ENCODE results near the gene OR52E6.
A peak's percentile ranks its signal among the peaks of the same experiment; 100 is the strongest.

Gene OR52E6

GRCh38 chr11:5808500-5809121 is 33.1 kb downstream of the OR52E6 start, which contains the start of gene OR52N2:
Gene OR52N2 (plus strand): TSS chr11:5808924. CDS start chr11:5820336, 11,412 bp downstream.
- peak; percentile 90 for TF ChIP-seq CTCF (conservative IDR thresholded peaks at IDR 0.05; ENCODE audit: control insufficient read depth, insufficient read depth, low read depth, low read length)
- peak within 1 kb of the TSS; percentile 56 for H3K4me3 ChIP-seq (ENCODE audit: control insufficient read depth, low read depth, low read length)
- DNase-seq (ENCODE audit: low read depth), result peak; percentile 72

- no peak overlapping the region for H3K4me3 ChIP-seq (ENCODE audit: control insufficient read depth, low read depth, low read length)
- no peak for TF ChIP-seq CTCF (conservative IDR thresholded peaks at IDR 0.05; ENCODE audit: control insufficient read depth, insufficient read depth, low read depth, low read length)
- no peak for DNase-seq (ENCODE audit: low read depth)
Measured at GRCh38 chr11:5807580-5807979, 34.1 kb downstream of the OR52E6 start.

- DNase-seq (ENCODE audit: low read depth), result no peak
- H3K4me3 ChIP-seq (ENCODE audit: control insufficient read depth, low read depth, low read length), result no peak overlapping the region
- no peak for TF ChIP-seq CTCF (conservative IDR thresholded peaks at IDR 0.05; ENCODE audit: control insufficient read depth, insufficient read depth, low read depth, low read length)
Measured at GRCh38 chr11:5803982-5804381, 37.7 kb downstream of the OR52E6 start.

GRCh38 chr11:5796541-5796940 is 45.2 kb downstream of the OR52E6 start:
- TF ChIP-seq CTCF (conservative IDR thresholded peaks at IDR 0.05; ENCODE audit: control insufficient read depth, insufficient read depth, low read depth, low read length), result no peak
- no peak overlapping the region for H3K4me3 ChIP-seq (ENCODE audit: control insufficient read depth, low read depth, low read length)
- no peak for DNase-seq (ENCODE audit: low read depth)

- no peak within 1 kb of the TSS for H3K4me3 ChIP-seq (ENCODE audit: control insufficient read depth, low read depth, low read length)
- DNase-seq (ENCODE audit: low read depth), result no peak
- TF ChIP-seq CTCF (conservative IDR thresholded peaks at IDR 0.05; ENCODE audit: control insufficient read depth, insufficient read depth, low read depth, low read length), result no peak
Measured at GRCh38 chr11:5791165-5791564, 50.5 kb downstream of the OR52E6 start, which contains the start of gene OR52N1. Gene OR52N1 (minus strand): TSS chr11:5791265. CDS start chr11:5788816, 2,449 bp downstream.

Data from fibroblast of mammary gland (primary cell).